GM18868 (cell line): Measurements from ENCODE around the gene MACROD2.
"Not testable (repeated sequence)": the region's sequence is repeated elsewhere in the genome, so short reads cannot be mapped to it uniquely, and the experiment has no call there.

Experiments
- ATAC-seq: cut with Tn5 transposase; IDR thresholded peaks from one replicate; pipeline ENCODE4 v1.9.1; 2021; ENCODE audit warnings: mild to moderate bottlenecking, moderate library complexity; ENCODE audit not compliant: unreplicated experiment

The MACROD2 gene

DNA sequence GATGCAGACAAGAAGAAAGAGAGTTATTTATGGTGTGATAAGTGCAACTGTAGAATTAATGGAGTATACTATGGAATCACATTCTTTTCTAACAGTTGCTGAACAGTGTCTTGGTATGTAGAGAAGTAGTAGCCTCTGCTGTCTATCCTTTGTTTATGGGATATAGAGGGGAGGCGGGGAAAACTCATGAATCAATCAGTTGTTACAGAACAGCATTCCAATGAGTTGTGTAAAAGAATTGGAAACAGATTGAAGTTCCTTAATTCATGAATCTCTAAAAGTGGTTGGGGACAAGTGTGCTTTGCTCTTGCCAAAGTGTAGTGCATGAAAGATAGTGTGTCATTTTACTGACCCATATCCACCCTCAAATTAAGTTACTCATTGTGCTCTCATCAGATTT, 264.4 kb downstream of the MACROD2 start:
- ATAC-seq = no peak

DNA sequence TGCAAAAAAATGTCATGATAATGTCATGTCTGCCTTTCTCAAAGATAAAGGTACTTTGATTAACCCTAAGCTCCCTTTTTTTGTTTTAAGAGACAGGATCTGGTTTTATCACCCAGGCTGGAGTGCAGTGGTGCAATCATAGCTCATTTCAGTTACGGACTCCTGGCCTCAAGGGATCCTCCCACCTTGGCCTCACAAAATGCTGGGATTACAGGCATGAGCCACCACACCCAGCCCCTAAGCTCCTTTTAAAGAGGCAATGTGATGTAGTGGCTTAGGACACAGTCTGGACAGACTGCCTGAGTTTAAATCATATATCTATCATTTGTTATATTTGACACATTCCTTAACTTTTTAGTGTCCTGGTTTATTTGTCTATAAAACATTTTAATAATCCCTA, 265.1 kb downstream of the MACROD2 start:
- ATAC-seq = no peak

DNA sequence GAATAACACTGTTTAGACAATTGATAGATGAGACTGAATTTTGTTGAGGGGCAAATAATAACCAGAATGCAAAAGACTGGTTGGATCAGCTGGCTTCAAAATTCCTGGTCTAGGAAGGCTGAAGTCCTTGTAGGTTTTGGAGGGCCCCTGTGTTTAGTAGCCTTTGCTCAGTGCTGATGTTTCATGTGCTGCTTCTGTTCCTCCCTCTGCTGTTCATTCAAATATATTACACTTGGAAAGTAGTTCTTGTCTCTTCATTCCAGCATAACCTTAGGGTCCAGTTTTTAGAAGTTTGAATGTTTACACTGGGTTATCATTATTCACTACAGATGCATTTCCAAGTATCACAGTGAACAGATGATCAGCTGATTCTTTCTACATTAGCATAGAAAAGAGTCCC, 269.6 kb downstream of the MACROD2 start:
- ATAC-seq = no peak

DNA sequence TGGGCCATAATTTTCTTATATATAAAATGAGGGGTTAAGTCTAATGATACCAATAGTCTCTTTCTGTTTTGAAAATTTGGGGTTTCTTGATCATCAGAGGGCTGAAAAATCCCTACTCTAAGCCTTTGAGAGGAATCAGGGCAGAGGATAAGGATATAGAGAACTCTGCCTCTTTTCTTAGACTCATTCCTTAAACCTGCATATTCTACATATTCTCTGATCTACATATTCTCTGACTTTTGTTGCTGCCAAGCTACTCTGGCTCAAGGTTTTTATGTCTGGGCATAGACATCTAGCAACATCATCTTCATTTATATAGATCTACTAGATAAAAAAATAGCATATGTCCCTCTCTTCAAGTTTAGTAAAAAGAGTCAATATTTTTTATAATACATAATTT, 270.9 kb downstream of the MACROD2 start:
- no peak for ATAC-seq

DNA sequence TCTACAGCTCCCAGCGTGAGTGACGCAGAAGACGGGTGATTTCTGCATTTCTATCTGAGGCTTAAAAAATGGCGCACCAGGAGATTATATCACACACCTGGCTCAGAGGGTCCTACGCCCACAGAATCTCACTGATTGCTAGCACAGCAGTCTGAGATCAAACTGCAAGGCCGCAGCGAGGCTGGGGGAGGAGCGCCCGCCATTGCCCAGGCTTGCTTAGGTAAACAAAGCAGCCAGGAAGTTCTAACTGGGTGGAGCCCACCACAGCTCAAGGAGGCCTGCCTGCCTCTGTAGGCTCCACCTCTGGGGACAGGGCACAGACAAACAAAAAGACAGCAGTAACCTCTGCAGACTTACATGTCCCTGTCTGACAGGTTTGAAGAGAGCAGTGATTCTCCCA, 275.4 kb downstream of the MACROD2 start:
- ATAC-seq = not testable (repeated sequence)

DNA sequence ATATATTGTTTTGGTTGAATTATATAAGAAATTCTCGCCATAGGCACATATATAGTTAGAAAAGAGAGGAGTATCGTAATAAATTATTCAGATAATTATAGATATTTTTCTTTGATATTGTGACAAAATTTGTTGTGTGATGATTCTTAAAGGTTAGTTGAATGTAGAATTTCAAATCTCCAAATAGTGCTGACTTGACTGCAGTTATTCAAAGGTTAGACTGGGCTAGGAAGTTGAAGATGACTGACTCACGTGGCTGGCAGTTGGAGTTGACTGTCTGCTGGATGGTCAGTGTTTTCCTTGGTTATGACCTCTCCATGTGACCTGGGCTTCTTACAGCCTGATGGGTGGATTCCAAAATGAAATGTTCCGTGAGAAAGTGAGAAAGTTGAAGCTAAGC, 286.8 kb downstream of the MACROD2 start:
- ATAC-seq = no peak

DNA sequence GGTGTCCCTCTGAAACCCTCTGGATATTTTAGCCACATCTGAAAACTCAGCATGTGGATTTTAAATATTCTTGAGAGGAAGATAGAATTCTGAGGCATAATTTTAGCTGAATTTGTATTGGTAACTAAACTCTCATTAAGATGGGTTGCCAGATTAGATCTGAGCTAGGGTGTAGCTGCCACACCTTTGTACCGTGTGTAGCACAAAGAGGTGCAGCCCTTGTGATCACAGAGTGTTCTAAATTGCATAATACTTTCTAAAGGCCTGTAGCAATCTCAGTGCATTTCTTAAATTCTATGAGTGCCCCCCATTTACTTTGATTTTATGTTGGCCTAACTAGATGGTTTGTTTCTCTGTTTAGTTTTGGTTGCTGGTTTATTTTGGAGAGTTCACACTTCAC, 289.1 kb downstream of the MACROD2 start:
- no peak for ATAC-seq

DNA sequence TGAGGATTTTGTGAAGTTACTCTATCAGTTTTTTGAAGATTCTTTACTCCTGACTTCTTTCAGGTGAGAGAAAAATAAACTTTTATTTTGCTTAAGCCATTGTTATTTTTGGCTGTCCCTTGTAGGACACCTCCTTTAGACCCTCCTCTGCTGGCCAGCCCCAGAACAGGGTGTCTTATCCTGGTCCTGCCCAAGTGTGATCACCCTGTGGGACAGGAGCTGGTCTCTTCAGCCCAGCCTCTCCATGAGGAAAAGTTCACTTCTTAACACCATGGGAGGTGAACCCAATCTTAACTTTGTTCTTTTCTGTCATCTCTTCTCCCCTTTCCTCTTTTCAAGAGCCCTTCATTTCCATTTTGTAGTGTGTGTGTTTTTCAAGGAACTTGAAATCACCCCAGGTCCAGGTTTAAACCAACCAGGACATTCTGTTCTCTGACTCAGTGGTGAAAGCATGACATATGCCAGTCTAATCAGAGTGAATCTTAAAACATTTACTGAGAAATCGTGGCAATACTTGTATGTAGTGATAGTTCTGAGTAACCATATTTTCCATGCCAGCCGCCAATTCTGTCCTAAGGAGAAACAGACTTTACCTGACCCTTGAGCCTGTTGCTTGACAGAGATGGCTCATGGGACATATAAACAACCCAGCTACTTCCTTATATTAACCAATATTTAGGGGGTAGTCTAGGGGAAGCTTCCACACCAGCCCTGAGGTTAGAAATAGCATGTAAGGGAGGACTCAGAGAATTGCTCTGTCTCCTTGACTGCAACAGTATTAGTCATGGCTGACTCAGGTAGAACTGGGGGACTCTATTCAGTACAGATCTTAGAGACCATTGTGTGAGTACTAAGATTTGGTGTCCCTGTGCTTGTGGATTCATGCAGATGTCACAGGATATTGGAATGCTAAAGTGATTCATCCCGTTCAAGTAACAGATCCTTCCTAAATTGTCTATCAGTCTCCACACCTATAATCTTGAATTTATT, 293.3 kb downstream of the MACROD2 start:
- no peak for ATAC-seq

DNA sequence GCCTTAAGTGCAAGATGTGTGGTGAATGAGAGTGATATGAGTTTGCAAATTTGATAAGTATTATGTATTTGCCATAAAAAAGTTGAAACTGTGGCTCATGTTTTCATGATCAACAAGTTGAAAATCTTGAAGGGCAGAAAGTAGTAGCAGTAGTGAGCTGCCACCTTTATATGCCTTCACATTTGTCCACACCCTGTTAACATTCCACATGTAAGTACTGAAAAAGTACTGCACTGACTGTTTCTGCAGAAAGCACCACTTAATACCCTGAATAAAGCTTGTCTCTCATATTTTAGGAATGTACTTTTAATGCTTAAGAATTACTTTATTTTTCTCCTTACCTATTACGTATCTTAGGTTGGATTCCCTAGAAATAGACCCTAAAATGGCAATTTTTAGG, 296.2 kb downstream of the MACROD2 start:
- no peak for ATAC-seq

DNA sequence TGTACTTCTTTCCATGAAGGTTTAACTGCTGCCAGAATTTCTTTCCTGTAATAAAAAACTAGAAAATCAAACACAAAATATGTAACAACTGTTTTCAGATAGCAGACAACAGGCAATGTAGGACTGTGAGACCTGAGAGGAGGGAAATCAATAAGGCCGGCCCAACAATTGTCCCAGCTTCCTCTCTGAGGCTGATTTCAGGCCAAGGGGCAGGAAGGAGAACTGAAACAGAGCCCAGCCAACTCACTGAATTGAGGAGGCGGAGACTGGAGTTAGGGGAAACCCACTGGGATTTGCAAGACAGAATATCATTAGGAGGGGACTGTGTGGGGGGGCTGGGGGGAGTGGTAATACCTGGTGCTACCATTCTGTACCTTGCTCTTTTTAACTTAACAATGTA, 299.9 kb downstream of the MACROD2 start:
- ATAC-seq = no peak

DNA sequence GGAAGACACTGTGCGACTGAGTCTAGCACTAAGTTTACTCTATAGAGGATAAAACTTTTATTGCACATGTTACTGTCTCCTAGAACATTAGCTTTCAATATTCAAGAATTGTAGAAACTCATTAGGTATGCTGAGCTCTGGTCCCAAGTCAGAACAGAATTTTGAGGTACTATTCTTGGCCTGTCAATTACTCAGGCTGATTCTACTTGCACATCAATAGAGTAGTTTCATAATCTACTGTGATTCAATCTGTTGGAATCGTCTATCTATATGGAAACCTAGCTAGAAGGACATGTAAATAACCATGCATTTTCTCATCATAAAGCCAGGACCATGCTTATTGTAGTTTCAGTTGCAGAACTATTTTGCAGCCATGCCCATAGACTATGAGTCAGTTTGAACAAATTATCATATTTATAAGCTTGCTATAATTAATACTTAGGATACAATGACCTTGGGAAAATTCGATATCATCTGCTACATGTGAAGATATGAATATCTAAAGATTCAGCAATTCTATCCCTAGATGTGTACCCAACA, 300.5 kb downstream of the MACROD2 start:
- no peak for ATAC-seq

DNA sequence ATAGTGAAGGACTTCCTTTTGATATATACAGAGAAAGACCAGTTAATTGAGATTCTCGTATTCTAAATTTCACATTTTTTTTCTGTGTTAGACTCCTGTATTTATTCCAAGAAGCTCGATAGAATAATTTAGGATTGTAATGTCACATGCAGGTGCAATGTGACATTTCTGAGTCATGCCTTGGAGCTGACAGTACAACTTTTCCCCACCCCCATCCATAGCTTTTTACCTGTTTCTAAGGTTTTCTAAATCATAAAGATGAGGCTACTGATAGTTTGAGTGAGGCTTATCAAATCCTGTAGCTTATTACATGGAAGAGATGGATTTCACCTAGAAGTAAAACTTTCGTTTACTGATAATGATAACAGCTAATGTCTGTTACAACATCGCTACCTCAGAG, 304.5 kb downstream of the MACROD2 start:
- no peak for ATAC-seq

DNA sequence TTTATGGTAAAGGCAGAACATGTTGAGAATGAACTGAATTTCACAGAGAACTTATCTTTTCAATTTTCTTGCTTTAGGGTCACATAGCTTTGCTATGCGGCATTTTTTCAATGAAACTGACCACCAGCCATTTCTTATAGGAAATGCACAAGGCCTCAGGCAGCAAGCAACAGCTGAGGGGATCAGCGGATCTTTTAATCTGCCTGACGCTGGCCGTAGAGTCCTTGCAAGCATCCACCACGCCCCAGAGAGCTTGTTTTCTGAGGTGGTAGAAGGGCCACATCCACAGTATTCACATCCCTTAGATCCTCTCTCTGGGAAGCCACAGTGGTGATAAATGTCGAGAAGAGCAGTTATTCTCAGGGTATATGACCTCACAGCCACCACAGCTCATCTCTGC, 307.8 kb downstream of the MACROD2 start:
- ATAC-seq = no peak

DNA sequence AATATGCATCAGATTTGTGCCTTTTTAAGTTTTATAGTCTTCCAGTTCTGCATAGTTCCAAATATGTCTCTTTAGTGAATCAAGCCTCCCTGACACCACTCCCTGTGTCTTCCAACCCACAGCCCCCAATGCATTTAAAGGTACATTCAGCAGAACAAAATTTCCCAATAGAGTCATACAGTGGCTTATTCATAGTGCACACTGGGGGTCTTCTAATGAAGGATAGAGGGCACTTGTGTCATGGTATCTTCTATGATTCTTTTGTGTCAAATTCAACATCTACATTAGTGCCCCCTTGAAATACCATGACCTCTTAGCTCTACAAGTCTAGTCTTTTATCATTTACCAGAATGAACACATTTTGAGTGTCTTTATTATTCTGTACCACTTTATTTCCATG, 308.3 kb downstream of the MACROD2 start:
- no peak for ATAC-seq

DNA sequence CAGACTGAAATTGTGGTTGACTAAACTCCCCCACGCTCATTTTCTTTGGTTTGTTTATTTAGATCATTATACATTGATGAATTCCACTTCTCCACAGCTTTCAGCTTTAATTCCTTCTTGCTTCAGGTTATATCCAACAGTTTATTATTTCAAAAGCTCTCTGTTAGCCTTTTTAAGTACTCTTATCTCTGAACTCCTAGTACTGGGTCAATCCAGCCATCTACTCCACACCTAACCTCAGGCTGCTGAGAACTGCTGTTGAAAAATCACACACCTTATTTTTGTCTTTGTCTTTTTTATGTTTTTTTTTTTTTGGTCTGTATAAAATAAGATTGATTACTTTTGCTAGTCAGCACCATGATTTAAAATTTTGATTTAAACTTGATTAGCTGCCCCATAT, 309.2 kb downstream of the MACROD2 start:
- ATAC-seq = no peak

DNA sequence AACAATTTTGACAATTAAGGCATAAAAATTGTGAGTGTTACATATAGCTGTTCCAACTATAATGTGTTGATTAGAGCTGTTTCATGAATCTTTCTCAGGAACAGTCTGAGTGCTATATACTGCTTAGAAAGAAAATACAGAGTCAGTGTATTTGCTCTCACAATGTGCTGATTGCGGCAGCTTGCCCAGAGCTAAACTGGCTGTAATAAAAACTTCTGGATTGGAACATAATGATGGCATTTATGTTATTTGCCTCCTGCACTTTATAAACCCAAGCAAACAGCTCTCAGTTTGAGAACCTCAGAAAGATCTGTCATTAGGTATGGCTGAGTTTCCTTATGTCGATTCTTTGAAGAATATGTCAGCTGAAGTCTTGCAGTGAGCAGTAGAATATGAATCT, 312.6 kb downstream of the MACROD2 start:
- ATAC-seq = no peak

DNA sequence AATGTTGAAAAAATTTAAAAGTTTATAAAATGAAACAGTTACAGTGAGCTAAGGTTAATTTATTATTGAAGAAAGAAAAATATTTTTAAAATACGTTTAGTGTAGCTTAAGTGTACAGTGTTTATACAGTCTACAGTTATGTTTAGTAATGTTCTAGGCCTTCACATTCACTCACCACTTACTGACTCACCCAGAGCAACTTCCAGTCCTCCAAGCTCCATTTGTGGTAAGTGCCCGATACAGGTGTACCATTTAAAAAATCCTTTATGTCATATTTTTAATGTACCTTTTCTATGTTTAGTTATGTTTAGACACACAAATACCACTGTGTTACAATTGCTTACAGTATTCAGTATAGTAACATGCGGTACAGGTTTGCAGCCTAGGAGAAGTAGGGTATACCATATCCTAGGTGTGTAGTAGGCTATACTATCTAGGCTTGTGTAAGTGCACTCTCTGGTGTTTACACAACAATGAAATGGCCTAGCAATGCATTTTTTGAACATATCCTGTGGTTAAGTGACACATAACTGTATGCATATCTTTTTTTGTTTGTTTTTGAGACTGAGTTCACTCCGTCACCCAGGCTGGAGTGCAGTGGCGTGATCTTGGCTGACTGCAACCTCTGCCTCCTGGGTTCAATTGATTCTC, 315.8 kb downstream of the MACROD2 start:
- no peak for ATAC-seq

DNA sequence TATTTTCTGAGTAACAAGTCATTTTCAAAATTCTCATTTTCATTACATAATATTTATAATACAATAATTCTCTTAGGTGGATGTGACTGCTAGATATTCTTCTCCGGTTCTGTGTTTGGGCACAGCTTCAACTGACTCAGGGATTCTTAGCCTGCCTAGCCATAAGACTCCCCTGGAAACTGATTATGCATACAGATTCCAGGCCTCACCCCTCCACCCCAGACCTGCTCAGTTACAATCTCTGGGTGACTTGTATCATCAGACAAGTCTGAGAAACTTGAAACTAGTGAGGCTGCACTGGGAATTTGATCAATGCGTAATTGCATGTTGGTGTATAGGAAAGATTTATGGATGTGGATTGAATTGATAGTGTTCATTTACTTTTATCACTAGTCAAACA, 316.7 kb downstream of the MACROD2 start:
- ATAC-seq = no peak

DNA sequence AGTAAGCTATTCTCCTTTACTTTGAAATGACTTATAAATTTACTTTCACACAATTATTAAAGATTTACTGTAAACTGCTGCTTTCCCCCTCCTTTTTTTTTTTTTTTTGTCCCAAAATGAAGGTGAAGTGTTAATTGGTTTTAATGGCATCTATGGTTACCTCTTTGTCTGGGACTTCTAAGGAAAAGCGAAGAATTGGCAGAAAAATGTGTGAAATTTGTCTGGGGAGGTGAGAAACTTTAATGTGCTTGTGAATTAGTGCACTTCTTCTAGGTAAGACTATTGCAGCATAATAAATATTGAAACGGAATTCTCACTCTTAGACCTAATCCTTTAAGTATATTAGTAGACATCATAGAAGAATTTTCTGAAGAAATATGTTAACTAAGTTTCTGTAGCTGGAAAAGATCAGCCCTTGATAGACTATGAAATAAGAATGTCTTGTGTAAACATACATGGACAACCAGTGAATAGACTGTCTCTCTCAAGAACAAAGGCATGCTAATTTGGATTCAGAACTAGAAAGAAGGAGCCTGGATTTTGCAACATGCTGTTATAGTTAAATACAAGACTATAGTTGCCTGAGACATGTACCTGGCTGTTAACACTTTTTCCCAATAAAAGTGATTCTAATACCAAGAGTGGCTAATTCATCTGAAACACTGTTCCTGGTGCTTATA, 318.2 kb downstream of the MACROD2 start:
- ATAC-seq = no peak

DNA sequence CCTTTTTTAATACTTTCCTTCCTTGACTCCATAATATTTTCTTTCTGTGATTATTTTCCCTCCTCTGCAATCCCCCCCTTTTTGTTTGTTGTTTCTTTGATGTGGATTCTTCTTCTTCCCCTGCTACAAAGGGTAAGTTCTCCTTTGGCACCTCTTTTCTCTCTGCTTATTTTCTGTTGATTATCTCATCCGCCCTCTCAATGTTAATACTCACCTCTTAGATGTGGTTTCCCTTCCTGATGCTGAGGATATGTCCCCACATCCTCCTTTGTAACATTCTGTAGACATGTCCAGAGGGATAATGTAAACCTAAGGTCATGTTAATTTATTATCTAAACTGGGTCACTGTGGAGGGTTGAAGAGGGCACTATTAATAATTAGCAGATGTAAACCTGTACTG, 324.4 kb downstream of the MACROD2 start:
- no peak for ATAC-seq

DNA sequence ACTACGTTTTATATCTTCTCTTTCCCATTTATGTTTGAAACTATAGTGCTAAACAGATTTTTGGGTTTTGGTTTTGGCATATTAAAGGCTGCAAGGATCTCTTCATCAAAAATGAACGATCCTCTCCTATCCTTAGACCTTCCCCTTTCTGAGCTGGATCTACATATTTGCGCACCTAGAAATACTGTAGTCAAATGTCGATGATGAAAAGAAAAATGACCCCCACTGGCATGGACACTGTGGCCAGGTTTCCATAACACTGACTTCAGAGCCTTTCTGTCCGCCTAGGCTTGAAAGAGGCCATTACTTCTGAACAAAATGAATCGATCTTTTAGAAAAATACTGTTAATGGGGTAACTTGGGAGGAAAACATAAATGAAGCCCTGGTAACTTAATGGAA, 336.3 kb downstream of the MACROD2 start:
- ATAC-seq = no peak

DNA sequence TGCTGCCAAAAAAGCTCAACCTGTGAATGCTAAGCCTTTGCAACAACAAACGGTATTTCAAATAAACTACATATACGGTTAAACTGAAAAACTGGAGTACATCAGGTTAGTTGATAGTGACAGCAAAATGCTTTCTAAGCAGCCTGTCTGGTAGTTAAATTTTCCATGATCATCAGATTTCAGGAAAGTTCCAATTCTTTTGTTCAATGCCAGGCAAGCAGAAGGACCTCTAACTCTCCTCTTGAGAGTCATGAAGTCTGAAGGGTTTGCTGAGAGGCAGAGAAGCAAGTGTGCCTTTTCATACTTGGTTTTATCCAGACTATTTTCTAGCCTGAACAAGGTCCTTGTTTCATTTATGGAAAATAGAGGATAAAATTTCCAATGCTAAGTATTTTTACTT, 337.6 kb downstream of the MACROD2 start:
- no peak for ATAC-seq
